Measurements from ENCODE around the gene DRC1.
A peak's percentile ranks its signal among the peaks of the same experiment; 100 is the strongest.

DRC1 gene

DNA sequence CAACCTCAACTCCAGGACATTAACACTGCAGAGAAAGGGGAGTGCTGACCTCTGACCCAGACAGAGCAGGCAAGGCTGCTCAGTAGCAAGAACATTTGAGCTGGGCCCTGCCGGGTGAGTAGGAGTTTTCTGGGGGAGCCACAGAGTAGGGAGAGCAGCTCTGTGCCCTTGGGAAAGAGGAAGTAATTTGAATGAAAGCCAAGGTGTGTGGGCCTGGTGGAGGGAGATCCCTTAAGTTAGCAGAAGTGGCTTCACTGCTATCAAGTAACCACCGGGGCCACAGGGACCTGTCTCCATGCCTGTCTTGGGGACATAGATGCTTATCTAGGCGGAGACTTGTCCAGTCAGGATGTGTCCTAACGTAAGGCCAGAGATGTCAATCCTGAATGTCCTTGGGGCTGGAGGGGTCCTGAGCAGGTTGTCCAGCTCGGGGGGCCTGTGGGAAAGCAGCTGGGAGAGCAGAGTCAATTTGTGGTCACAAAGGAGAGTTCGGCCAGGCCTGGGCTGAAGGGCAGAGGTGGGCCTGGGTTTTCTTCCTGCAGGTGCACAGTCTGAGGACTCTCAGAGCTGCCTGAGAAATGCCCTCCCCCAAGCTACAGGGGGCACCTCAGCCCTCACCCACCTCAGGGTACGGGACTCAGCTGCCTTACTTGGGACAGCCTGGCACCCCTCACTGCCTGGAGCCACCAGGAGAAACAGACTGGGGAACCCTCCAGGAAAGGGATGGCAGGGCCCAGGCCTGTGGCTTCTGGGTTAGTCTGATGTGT, 91.2 kb downstream of the DRC1 start:
- H3K27me3 ChIP-seq (ENCODE audit: insufficient read depth, poor library complexity, severe bottlenecking): peaks cover 6% of the 10 kb centered on the region
- TF ChIP-seq, protein P1, sequence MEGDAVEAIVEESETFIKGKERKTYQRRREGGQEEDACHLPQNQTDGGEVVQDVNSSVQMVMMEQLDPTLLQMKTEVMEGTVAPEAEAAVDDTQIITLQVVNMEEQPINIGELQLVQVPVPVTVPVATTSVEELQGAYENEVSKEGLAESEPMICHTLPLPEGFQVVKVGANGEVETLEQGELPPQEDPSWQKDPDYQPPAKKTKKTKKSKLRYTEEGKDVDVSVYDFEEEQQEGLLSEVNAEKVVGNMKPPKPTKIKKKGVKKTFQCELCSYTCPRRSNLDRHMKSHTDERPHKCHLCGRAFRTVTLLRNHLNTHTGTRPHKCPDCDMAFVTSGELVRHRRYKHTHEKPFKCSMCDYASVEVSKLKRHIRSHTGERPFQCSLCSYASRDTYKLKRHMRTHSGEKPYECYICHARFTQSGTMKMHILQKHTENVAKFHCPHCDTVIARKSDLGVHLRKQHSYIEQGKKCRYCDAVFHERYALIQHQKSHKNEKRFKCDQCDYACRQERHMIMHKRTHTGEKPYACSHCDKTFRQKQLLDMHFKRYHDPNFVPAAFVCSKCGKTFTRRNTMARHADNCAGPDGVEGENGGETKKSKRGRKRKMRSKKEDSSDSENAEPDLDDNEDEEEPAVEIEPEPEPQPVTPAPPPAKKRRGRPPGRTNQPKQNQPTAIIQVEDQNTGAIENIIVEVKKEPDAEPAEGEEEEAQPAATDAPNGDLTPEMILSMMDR (IDR thresholded peaks at IDR 0.05; ENCODE audit: insufficient read depth, low read length): no peak
- TF ChIP-seq, protein P2, sequence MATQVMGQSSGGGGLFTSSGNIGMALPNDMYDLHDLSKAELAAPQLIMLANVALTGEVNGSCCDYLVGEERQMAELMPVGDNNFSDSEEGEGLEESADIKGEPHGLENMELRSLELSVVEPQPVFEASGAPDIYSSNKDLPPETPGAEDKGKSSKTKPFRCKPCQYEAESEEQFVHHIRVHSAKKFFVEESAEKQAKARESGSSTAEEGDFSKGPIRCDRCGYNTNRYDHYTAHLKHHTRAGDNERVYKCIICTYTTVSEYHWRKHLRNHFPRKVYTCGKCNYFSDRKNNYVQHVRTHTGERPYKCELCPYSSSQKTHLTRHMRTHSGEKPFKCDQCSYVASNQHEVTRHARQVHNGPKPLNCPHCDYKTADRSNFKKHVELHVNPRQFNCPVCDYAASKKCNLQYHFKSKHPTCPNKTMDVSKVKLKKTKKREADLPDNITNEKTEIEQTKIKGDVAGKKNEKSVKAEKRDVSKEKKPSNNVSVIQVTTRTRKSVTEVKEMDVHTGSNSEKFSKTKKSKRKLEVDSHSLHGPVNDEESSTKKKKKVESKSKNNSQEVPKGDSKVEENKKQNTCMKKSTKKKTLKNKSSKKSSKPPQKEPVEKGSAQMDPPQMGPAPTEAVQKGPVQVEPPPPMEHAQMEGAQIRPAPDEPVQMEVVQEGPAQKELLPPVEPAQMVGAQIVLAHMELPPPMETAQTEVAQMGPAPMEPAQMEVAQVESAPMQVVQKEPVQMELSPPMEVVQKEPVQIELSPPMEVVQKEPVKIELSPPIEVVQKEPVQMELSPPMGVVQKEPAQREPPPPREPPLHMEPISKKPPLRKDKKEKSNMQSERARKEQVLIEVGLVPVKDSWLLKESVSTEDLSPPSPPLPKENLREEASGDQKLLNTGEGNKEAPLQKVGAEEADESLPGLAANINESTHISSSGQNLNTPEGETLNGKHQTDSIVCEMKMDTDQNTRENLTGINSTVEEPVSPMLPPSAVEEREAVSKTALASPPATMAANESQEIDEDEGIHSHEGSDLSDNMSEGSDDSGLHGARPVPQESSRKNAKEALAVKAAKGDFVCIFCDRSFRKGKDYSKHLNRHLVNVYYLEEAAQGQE (IDR thresholded peaks at IDR 0.05; ENCODE audit: insufficient replicate concordance, low read depth): no peak
- TF ChIP-seq POLR2AphosphoS5 (IDR thresholded peaks at IDR 0.05; ENCODE audit: low read depth): peak; percentile 45; the same call in 1 of the 2 replicates
- TF ChIP-seq SPI1 (IDR thresholded peaks at IDR 0.05; ENCODE audit: borderline replicate concordance, low read depth): peak; percentile 75; the same call in 1 of the 2 replicates
- no peak for TF ChIP-seq GABPA (IDR thresholded peaks at IDR 0.05; ENCODE audit: low read depth)
- peak; percentile 49 to 81 for DNase-seq (ENCODE audit: low read depth in 1 of 2, low spot score in 1 of 2)
- H3K4me3 ChIP-seq (replicated peaks; ENCODE audit: insufficient read depth, low read length): no peak overlapping the region
- H3K27ac ChIP-seq (replicated peaks): no peak overlapping the region

DNA sequence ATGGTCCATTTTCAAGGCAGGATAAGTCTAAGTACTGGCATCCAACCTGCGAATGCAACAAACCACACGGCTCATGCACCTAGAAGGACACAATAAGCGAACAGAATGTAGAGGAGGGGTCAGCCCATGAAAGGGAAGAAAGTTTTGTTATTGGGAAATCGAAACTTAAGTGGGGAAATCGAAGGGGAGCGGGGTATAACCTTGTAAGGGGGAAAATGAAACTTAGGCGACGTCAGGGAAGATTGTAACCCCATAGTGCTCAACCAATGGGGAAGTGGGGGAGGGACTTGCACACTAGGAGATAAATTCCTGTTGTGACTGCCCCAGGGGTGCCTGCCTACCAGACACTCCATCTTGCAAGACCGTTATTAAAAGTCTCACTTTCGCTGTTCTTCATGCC, 91.8 kb downstream of the DRC1 start:
- Histone ChIP-seq H3K4me3 (replicated peaks; ENCODE audit: insufficient read depth, low read length) (no peak overlapping the region), H3K27ac (replicated peaks) (no peak overlapping the region), H3K27me3 (ENCODE audit: insufficient read depth, poor library complexity, severe bottlenecking) (peaks cover 6% of the 10 kb centered on the region)
- peak in 1 of 2 experiments; percentile 34 for DNase-seq (ENCODE audit: low read depth in 1 of 2, low spot score in 1 of 2)
- TF ChIP-seq SPI1 (IDR thresholded peaks at IDR 0.05; ENCODE audit: borderline replicate concordance, low read depth): peak; percentile 33; the same call in 1 of the 2 replicates
- TF ChIP-seq, protein P1 (IDR thresholded peaks at IDR 0.05; ENCODE audit: insufficient read depth, low read length): no peak
- TF ChIP-seq, protein P2 (IDR thresholded peaks at IDR 0.05; ENCODE audit: insufficient replicate concordance, low read depth): no peak
- no peak for TF ChIP-seq POLR2AphosphoS5 (IDR thresholded peaks at IDR 0.05; ENCODE audit: low read depth)

DNA sequence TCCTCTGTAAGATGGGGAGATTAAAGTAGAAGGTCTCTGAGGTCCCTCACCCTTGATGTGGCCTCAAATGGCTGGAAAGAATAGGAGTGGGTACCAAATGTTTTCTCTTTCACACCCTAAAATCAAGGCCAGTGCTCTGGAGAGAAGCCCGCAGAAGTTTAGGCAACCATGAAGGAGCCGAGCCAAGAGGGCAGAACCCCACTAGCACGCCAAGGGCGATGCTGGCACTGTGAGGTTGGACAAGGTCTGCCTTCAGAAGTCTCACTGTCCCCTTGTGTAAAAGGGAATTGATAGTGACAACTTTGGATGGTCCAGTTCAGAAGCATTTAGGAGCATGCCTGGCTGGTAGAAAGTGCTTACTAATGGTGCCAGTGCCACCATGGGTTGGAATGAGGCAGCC, 92.5 kb downstream of the DRC1 start:
- TF ChIP-seq SPI1 (IDR thresholded peaks at IDR 0.05; ENCODE audit: borderline replicate concordance, low read depth): no peak
- TF ChIP-seq POLR2AphosphoS5 (IDR thresholded peaks at IDR 0.05; ENCODE audit: low read depth): no peak
- no peak for TF ChIP-seq GABPA (IDR thresholded peaks at IDR 0.05; ENCODE audit: low read depth)
- Histone ChIP-seq H3K4me3 (replicated peaks; ENCODE audit: insufficient read depth, low read length) (no peak overlapping the region), H3K27me3 (ENCODE audit: insufficient read depth, poor library complexity, severe bottlenecking) (peaks cover 6% of the 10 kb centered on the region), H3K27ac (replicated peaks) (no peak overlapping the region)
- DNase-seq (ENCODE audit: low read depth in 1 of 2, low spot score in 1 of 2): no peak

DNA sequence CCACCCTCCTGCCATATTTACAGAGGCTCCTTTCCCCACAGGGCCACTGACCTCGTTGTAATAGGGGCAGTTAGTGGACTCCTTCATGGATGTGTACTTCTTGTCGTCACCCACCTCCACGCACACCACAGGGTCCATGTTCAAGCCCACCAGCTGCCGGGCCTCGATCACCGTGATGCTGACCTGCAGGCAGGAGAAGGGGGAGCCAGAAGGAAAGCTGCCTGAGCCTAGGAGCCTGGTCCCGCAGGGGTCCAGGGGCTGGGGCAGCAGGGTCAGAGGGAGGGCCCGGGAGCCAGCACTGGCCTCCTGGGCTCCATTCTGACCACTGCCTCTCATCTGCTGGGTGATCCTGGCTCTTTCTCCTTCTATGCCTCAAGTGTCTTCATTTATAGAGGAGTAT, 93.2 kb downstream of the DRC1 start:
- no peak for DNase-seq (ENCODE audit: low read depth in 1 of 2, low spot score in 1 of 2)
- Histone ChIP-seq H3K4me3 (replicated peaks; ENCODE audit: insufficient read depth, low read length) (no peak overlapping the region), H3K27me3 (ENCODE audit: insufficient read depth, poor library complexity, severe bottlenecking) (peaks cover 9% of the 10 kb centered on the region), H3K27ac (replicated peaks) (no peak overlapping the region)
- TF ChIP-seq, protein P2 (IDR thresholded peaks at IDR 0.05; ENCODE audit: insufficient replicate concordance, low read depth): no peak
- TF ChIP-seq SPI1 (IDR thresholded peaks at IDR 0.05; ENCODE audit: borderline replicate concordance, low read depth) (no peak), GABPA (IDR thresholded peaks at IDR 0.05; ENCODE audit: low read depth) (no peak), POLR2AphosphoS5 (IDR thresholded peaks at IDR 0.05; ENCODE audit: low read depth) (no peak)
- TF ChIP-seq, protein P1 (IDR thresholded peaks at IDR 0.05; ENCODE audit: insufficient read depth, low read length): no peak

Data from HL-60 (cell line).